Cardiac muscle cell (in vitro differentiated cells and primary cell): Measurements from ENCODE around the gene OAS3. TPM values are rescaled to one million over a fixed set of nuclear protein-coding genes. Genes with fewer than 3 reads are reported as not detected.
"Not testable (repeated sequence)": the region's sequence is repeated elsewhere in the genome, so short reads cannot be mapped to it uniquely, and the experiment has no call there.

Source experiments
- DNase-seq, 2 donors: peaks; one replicate each; pipeline versions ENCODE4 v3.0.0 to v3.0.0-alpha.2; 2010 to 2017; ENCODE audit warnings: low read depth in 1 of 2, low spot score in 1 of 2
- H3K27ac ChIP-seq: fragments of 200-600 bp; sonication (generic); 2 replicates; pipeline ENCODE4 v1.5.1; 2016
- H3K27me3 ChIP-seq: fragments of 200-600 bp; sonication (generic); 2 replicates; pipeline ENCODE4 v1.6.0; 2016; ENCODE audit warnings: control low read depth
- H3K36me3 ChIP-seq: fragments of 200-600 bp; sonication (generic); 2 replicates; pipeline ENCODE4 v1.5.1; 2016; ENCODE audit warnings: control low read depth
- H3K4me1 ChIP-seq: fragments of 200-600 bp; sonication (generic); 2 replicates; pipeline ENCODE4 v1.8.1; 2017; ENCODE audit warnings: low read depth, mild to moderate bottlenecking, mixed run types
- H3K4me3 ChIP-seq: fragments of 200-600 bp; sonication (generic); 2 replicates; pipeline ENCODE4 v1.5.1; 2016; ENCODE audit warnings: mild to moderate bottlenecking
- H3K9me3 ChIP-seq: fragments of 200-600 bp; sonication (generic); 2 replicates; pipeline ENCODE4 v1.5.1; 2017; ENCODE audit warnings: low read depth, mild to moderate bottlenecking, control low read depth
- polyA plus RNA-seq: library from polyadenylated mRNA; unstranded; fragments of >200 nt; fragmentation: Nextera tagmentation; extraction: Ambion mirVana; gene quantifications from 2 replicates; pipeline ENCODE4 v1.2.1, GENCODE V29; 2016
- total RNA-seq: library from RNA; depleted of rRNA; stranded (reverse); fragments of >200 nt; gene quantifications from 2 replicates; pipeline ENCODE4 v1.2.3, GENCODE V29; 2016
- TF ChIP-seq, protein P1 (sequence below): IDR thresholded peaks from 2 replicates; pipeline ENCODE4 v1.5.1; 2012; ENCODE audit warnings: low read depth, mild to moderate bottlenecking, low read length

Gene OAS3
- total and polyA plus RNA-seq, 2 experiments from 2014 or later, result 0.36 TPM; not detected in 1

DNA sequence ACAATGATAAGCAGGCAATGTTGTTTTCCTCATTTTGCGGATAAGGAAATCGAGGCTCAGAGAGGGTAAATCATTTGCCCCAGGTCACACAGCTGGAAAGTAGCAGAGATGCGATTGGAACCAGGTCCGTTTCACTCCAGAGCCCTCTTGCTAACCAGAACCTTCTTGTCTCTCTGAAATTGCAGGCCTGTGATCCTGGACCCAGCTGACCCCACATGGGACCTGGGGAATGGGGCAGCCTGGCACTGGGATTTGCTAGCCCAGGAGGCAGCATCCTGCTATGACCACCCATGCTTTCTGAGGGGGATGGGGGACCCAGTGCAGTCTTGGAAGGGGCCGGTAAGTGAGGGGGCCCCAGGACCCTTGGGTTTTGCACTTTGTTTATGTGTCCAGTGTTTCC lies 9.5 kb downstream of the OAS3 start:
- TF ChIP-seq, protein P1, sequence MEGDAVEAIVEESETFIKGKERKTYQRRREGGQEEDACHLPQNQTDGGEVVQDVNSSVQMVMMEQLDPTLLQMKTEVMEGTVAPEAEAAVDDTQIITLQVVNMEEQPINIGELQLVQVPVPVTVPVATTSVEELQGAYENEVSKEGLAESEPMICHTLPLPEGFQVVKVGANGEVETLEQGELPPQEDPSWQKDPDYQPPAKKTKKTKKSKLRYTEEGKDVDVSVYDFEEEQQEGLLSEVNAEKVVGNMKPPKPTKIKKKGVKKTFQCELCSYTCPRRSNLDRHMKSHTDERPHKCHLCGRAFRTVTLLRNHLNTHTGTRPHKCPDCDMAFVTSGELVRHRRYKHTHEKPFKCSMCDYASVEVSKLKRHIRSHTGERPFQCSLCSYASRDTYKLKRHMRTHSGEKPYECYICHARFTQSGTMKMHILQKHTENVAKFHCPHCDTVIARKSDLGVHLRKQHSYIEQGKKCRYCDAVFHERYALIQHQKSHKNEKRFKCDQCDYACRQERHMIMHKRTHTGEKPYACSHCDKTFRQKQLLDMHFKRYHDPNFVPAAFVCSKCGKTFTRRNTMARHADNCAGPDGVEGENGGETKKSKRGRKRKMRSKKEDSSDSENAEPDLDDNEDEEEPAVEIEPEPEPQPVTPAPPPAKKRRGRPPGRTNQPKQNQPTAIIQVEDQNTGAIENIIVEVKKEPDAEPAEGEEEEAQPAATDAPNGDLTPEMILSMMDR, result no peak
- H3K4me1 ChIP-seq, result no peaks in the 10 kb centered on the region
- no peak overlapping the region for H3K27ac ChIP-seq
- DNase-seq, result no peak
- H3K27me3 ChIP-seq, result no peaks in the 10 kb centered on the region
- H3K36me3 ChIP-seq, result no peaks in the 10 kb centered on the region
- no peaks in the 10 kb centered on the region for H3K9me3 ChIP-seq
- no peak overlapping the region for H3K4me3 ChIP-seq

GRCh38 chr12:112948806-112949205 lies 10.5 kb downstream of the OAS3 start:
- H3K27ac ChIP-seq, result no peak overlapping the region
- no peaks in the 10 kb centered on the region for H3K27me3 ChIP-seq
- no peaks in the 10 kb centered on the region for H3K36me3 ChIP-seq
- no peak for DNase-seq
- H3K4me1 ChIP-seq, result no peaks in the 10 kb centered on the region
- TF ChIP-seq, protein P1, result no peak
- H3K9me3 ChIP-seq, result no peaks in the 10 kb centered on the region
- no peak overlapping the region for H3K4me3 ChIP-seq

DNA sequence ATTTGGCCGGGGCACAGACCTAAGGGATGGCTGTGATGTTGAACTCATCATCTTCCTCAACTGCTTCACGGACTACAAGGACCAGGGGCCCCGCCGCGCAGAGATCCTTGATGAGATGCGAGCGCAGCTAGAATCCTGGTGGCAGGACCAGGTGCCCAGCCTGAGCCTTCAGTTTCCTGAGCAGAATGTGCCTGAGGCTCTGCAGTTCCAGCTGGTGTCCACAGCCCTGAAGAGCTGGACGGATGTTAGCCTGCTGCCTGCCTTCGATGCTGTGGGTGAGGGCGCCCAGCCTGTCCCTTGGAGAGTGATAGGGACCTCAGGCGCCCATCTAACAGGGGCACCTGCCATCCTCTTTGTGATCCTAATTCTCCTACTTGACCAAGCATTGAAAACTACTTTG lies 12.4 kb downstream of the OAS3 start:
- TF ChIP-seq, protein P1, result no peak

DNA sequence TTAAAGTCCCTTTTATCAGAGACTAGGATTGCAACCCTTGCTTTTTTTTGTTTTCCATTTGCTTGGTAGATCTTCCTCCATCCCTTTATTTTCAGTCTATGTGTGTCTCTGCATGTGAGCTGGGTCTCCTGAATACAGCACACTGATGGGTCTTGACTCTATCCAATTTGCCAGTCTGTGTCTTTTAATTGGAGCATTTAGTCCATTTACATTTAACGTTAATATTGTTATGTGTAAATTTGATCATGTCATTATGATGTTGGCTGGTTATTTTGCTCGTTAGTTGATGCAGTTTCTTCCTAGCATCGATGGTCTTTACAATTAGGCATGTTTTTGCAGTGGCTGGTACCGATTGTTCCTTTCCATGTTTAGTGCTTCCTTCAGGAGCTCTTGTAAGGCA lies 18.9 kb downstream of the OAS3 start:
- not testable (repeated sequence) for H3K4me3 ChIP-seq

More for the DNA sequence above, 12.4 kb downstream of the OAS3 start:
- Histone ChIP-seq H3K27ac (no peak overlapping the region), H3K4me3 (no peak overlapping the region), H3K36me3 (no peaks in the 10 kb centered on the region), H3K4me1 (no peaks in the 10 kb centered on the region), H3K9me3 (no peaks in the 10 kb centered on the region), H3K27me3 (no peaks in the 10 kb centered on the region)
- no peak for DNase-seq

DNA sequence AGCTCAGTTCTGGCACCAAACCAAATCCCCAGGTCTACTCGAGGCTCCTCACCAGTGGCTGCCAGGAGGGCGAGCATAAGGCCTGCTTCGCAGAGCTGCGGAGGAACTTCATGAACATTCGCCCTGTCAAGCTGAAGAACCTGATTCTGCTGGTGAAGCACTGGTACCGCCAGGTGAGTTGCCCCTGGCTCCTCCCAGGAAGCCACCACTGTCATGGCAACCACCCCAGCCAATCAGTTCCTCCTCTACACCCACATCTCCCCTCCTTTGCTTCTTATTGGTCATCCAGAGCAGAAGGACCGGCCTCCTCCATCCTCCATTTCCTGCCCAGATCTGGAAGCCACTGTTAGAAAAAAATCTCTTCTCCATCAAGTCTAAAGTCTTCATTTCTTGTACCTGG lies 22.8 kb downstream of the OAS3 start:
- H3K4me1 ChIP-seq, result no peaks in the 10 kb centered on the region
- H3K4me3 ChIP-seq, result no peak overlapping the region
- no peak overlapping the region for H3K27ac ChIP-seq
- no peak for DNase-seq
- no peaks in the 10 kb centered on the region for H3K27me3 ChIP-seq
- TF ChIP-seq, protein P1, result no peak
- H3K9me3 ChIP-seq, result no peaks in the 10 kb centered on the region
- no peaks in the 10 kb centered on the region for H3K36me3 ChIP-seq

More for the DNA sequence above, 18.9 kb downstream of the OAS3 start:
- H3K27ac ChIP-seq, DNase-seq, H3K36me3 ChIP-seq, H3K9me3 ChIP-seq, H3K27me3 ChIP-seq, H3K4me1 ChIP-seq: not testable (repeated sequence)

GRCh38 chr12:112961536-112961935 lies 23.3 kb downstream of the OAS3 start:
- Histone ChIP-seq H3K9me3 (no peaks in the 10 kb centered on the region), H3K4me1 (no peaks in the 10 kb centered on the region), H3K4me3 (no peak overlapping the region), H3K27ac (no peak overlapping the region), H3K27me3 (no peaks in the 10 kb centered on the region), H3K36me3 (no peaks in the 10 kb centered on the region)
- DNase-seq, result no peak
- TF ChIP-seq, protein P1, result no peak
